DND-41 (cell line): ENCODE data around the gene PCDHGB3.
"Not testable (repeated sequence)": the region's sequence is repeated elsewhere in the genome, so short reads cannot be mapped to it uniquely, and the experiment has no call there.

Experiments
- CTCF ChIP-seq: IDR thresholded peaks from 2 replicates; pipeline ENCODE4 v1.5.1; 2012; ENCODE audit warnings: borderline replicate concordance, low read length, moderate library complexity, mild to moderate bottlenecking; ENCODE audit not compliant: poor library complexity, severe bottlenecking; ENCODE audit errors: extremely low read depth
- EZH2 ChIP-seq: IDR thresholded peaks from 3 replicates; pipeline ENCODE4 v1.6.1; 2012; ENCODE audit warnings: borderline replicate concordance, low read depth, mild to moderate bottlenecking, moderate library complexity, low read length, inconsistent platforms; ENCODE audit not compliant: severe bottlenecking

- TF ChIP-seq CTCF, EZH2: not testable (repeated sequence)
Measured at GRCh38 chr5:141407790-141408505, 37.9 kb downstream of the PCDHGB3 start, which contains the start of gene PCDHGB6.
